GM12878 (cell line): ENCODE results near the gene PPP1R1A. TPM values are rescaled to one million over a fixed set of nuclear protein-coding genes. Genes with fewer than 3 reads are reported as not detected.

Source experiments
- ATAC-seq: fragments of 200-7000 bp; cut with Tn5 transposase; 3 replicates; pipeline ENCODE4 v1.9.1; 2020; ENCODE audit warnings: mild to moderate bottlenecking, moderate library complexity
- BruUV-seq: library from RNA; stranded (reverse); fragments of 400-500 nt; replicated peaks from 2 replicates; lab custom pipeline; 2021; lab: Mats Ljungman, UMichigan
- CTCF ChIA-PET: fragments of 300-600 bp; sonication (Branson Sonifier 250); formaldehyde crosslinking; extraction: SDS; loops from one replicate; lab custom pipeline; 2021; ENCODE audit warnings: inconsistent platforms; lab: Yijun Ruan, JAX
- POLR2A ChIA-PET: fragments of 350-600 bp; formaldehyde crosslinking; extraction: SDS; loops from one replicate; lab custom pipeline; 2021; ENCODE audit warnings: inconsistent platforms; lab: Charles Lee
- RAD21 ChIA-PET: fragments of 300-600 bp; sonication (Branson Sonifier 250); formaldehyde crosslinking; loops from one replicate; lab custom pipeline; 2023; ENCODE audit warnings: antibody characterized with exemption; ENCODE audit not compliant: unreplicated experiment; lab: Charles Lee
- SMC1A ChIA-PET: fragments of 300-600 bp; sonication (Branson Sonifier 250); formaldehyde crosslinking; loops from one replicate; lab custom pipeline; 2023; ENCODE audit not compliant: unreplicated experiment, uncharacterized antibody; lab: Charles Lee
- DNase-seq: peaks from one replicate; pipeline ENCODE4 v3.0.0-alpha.2; 2011; ENCODE audit warnings: low read depth, low spot score
- FAIRE-seq: peaks from 3 replicates; lab custom pipeline; 2011; peaks lifted over from hg19 to GRCh38; lab: Jason Lieb, UNC
- H2AFZ ChIP-seq: 2 replicates; pipeline ENCODE4 v1.6.0; 2011; ENCODE audit warnings: low read depth, low read length, control low read depth; ENCODE audit not compliant: control insufficient read depth
- H3K27ac ChIP-seq: 2 replicates; pipeline ENCODE4 v1.5.1; 2011; ENCODE audit warnings: control low read depth; ENCODE audit not compliant: control insufficient read depth, insufficient read depth
- H3K27me3 ChIP-seq, 2 experiments: replicated peaks in 1 of 2; 2 replicates each; pipeline versions ENCODE4 v1.6.0 to v1.6.1; 2011; ENCODE audit warnings: low read length in 1 of 2; ENCODE audit not compliant: control insufficient read depth in 2 of 2, insufficient read depth in 2 of 2
- H3K36me3 ChIP-seq, 2 experiments: 2 replicates each; pipeline ENCODE4 v1.5.1; 2011; ENCODE audit warnings: low read length in 1 of 2; ENCODE audit not compliant: control insufficient read depth in 2 of 2, insufficient read depth in 2 of 2
- H3K4me1 ChIP-seq: 2 replicates; pipeline ENCODE4 v1.6.1; 2011; ENCODE audit warnings: mild to moderate bottlenecking, low read length, moderate library complexity, mixed read lengths; ENCODE audit not compliant: control insufficient read depth, insufficient read depth
- H3K4me2 ChIP-seq: 2 replicates; pipeline ENCODE4 v1.6.0; 2011; ENCODE audit warnings: control low read depth; ENCODE audit not compliant: control insufficient read depth, insufficient read depth
- H3K4me3 ChIP-seq: fragments of 200-600 bp; sonication (generic); 2 replicates; pipeline ENCODE4 v1.5.1; 2016
- H3K79me2 ChIP-seq: 2 replicates; pipeline ENCODE4 v1.6.0; 2011; ENCODE audit warnings: low read length; ENCODE audit not compliant: control insufficient read depth, insufficient read depth
- H3K9ac ChIP-seq: 2 replicates; pipeline ENCODE4 v1.8.0; 2011; ENCODE audit warnings: low read length, control low read depth, mixed read lengths; ENCODE audit not compliant: control insufficient read depth, insufficient read depth
- H3K9me3 ChIP-seq: replicated peaks from 3 replicates; pipeline ENCODE4 v1.5.1; 2011; ENCODE audit warnings: mild to moderate bottlenecking, low read length; ENCODE audit not compliant: control insufficient read depth, insufficient read depth
- H4K20me1 ChIP-seq: 2 replicates; pipeline ENCODE4 v1.6.0; 2011; ENCODE audit not compliant: control insufficient read depth, insufficient read depth
- BACH1 ChIP-seq: fragments of 450-650 bp; IDR thresholded peaks from 2 replicates; pipeline ENCODE4 v1.6.1; 2017; ENCODE audit warnings: mild to moderate bottlenecking, borderline replicate concordance
- CHD2 ChIP-seq: IDR thresholded peaks from 2 replicates; pipeline ENCODE4 v1.6.1; 2011; ENCODE audit warnings: low read depth, low read length, improper control_type of control experiment, borderline replicate concordance
- KAT2A ChIP-seq: conservative IDR thresholded peaks from 2 replicates; pipeline ENCODE4 v1.6.1; 2011; ENCODE audit warnings: low read depth, low read length; ENCODE audit not compliant: control insufficient read depth
- MYC ChIP-seq: IDR thresholded peaks from 2 replicates; pipeline ENCODE4 v1.6.1; 2011; ENCODE audit warnings: mild to moderate bottlenecking, low read length, moderate library complexity, inconsistent platforms; ENCODE audit not compliant: insufficient read depth, insufficient replicate concordance, insufficient read length, severe bottlenecking
- NFYA ChIP-seq: IDR thresholded peaks from 2 replicates; pipeline ENCODE4 v1.6.1; 2011; ENCODE audit warnings: low read depth, mild to moderate bottlenecking, low read length, improper control_type of control experiment, borderline replicate concordance
- PAX5 ChIP-seq: IDR thresholded peaks from 2 replicates; pipeline ENCODE4 v1.6.1; 2011; ENCODE audit warnings: low read depth, low read length, borderline replicate concordance
- SRF ChIP-seq, 2 experiments: IDR thresholded peaks; 2 replicates each; pipeline ENCODE4 v1.6.1; 2011; ENCODE audit warnings: low read depth in 2 of 2, low read length in 2 of 2, mild to moderate bottlenecking in 1 of 2, moderate library complexity in 1 of 2
- TCF3 ChIP-seq: IDR thresholded peaks from 2 replicates; pipeline ENCODE4 v1.6.1; 2012; ENCODE audit warnings: low read depth, mild to moderate bottlenecking, low read length, borderline replicate concordance; ENCODE audit not compliant: insufficient read depth
- WGBS: methylation state at CpG from one replicate; pipeline ENCODE4 v1.1.6; 2016; ENCODE audit warnings: low lambda C conversion rate; ENCODE audit not compliant: insufficient replicate concordance, insufficient coverage; ENCODE audit errors: missing lambda C conversion rate; 5-methylcytosine and 5-hydroxymethylcytosine counted together
- in situ Hi-C: fragments of 300-500 bp; cut with MboI; formaldehyde crosslinking; loops from 9 replicates; pipeline ENCODE4 v1.14.3; 2018; ENCODE audit warnings: mixed read lengths
- intact Hi-C: fragments of 100-400 bp; cut with micrococcal nuclease; formaldehyde crosslinking; loops from one replicate; pipeline ENCODE4 v1.14.2; 2022; ENCODE audit not compliant: unreplicated experiment
- polyA plus RNA-seq, 11 experiments: library from polyadenylated mRNA; depleted of rRNA in 4 of 11; unstranded in 6 of 11; stranded (reverse) in 5 of 11; fragments of >200 nt; fragmentation: Nextera tagmentation in 4 of 11; fragmentation: Illumina TruSeq in 1 of 11; extraction: Ambion mirVana in 4 of 11; extraction: Trizol in 1 of 11; gene quantifications; 1 replicate in 1 of 11; 2 replicates in 10 of 11; pipeline versions ENCODE4 v1.2.1 to v1.2.3, GENCODE V29; 2011 to 2016; ENCODE audit warnings: inconsistent platforms in 2 of 11, missing spikeins in 2 of 11, low read depth in 1 of 11
- total RNA-seq, 4 experiments: library from RNA; depleted of rRNA in 3 of 4; stranded (reverse); fragments of >200 nt in 3 of 4; fragmentation: Illumina TruSeq in 1 of 4; extraction: Trizol in 1 of 4; gene quantifications; 2 replicates each; pipeline versions ENCODE4 v1.2.1 to v1.2.3, GENCODE V29; 2013 to 2021
- TF ChIP-seq, protein P1 (sequence below): fragments of 450-650 bp; IDR thresholded peaks from 2 replicates; pipeline ENCODE4 v1.6.1; 2017; ENCODE audit warnings: antibody characterized with exemption, mild to moderate bottlenecking, moderate library complexity
- TF ChIP-seq, protein P2 (sequence below): IDR thresholded peaks from 2 replicates; pipeline ENCODE4 v1.6.1; 2011; ENCODE audit warnings: borderline replicate concordance, low read depth, mild to moderate bottlenecking, moderate library complexity, mixed read lengths, low read length; ENCODE audit not compliant: insufficient read depth; ENCODE audit errors: extremely low read length
- TF ChIP-seq, protein P3 (sequence below): IDR thresholded peaks from 2 replicates; pipeline ENCODE4 v1.6.1; 2011; ENCODE audit warnings: low read depth, mild to moderate bottlenecking, low read length, moderate library complexity, borderline replicate concordance; ENCODE audit errors: extremely low read depth

Gene PPP1R1A
- total and polyA plus RNA-seq, 10 of the 15 experiments (the other 5 are each of a cell fraction or from before 2014, with no cell fraction given): 0.03 to 0.08 (median 0.07) TPM; not detected in 7

DNA sequence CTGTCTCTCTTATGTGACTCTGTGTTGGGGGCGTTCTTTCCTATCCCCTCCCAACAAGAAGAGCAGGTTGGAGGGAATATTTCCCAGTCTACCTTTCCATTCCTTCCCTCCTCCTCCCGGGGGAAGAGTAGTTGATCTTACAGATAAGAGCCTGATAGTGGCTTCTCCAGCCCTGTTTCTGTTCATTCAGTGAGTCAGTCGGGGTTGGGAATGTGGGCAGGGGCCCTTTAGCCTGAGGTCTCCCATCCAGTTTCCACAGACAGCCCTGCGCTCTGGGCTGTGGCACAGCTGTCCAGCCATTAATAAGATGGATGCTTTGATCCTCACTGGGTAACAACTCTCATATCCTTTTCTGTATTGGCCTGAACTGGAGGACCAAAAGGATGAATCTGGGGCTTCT, 18.1 kb upstream of the PPP1R1A start (continued):
- TF ChIP-seq, protein P1, sequence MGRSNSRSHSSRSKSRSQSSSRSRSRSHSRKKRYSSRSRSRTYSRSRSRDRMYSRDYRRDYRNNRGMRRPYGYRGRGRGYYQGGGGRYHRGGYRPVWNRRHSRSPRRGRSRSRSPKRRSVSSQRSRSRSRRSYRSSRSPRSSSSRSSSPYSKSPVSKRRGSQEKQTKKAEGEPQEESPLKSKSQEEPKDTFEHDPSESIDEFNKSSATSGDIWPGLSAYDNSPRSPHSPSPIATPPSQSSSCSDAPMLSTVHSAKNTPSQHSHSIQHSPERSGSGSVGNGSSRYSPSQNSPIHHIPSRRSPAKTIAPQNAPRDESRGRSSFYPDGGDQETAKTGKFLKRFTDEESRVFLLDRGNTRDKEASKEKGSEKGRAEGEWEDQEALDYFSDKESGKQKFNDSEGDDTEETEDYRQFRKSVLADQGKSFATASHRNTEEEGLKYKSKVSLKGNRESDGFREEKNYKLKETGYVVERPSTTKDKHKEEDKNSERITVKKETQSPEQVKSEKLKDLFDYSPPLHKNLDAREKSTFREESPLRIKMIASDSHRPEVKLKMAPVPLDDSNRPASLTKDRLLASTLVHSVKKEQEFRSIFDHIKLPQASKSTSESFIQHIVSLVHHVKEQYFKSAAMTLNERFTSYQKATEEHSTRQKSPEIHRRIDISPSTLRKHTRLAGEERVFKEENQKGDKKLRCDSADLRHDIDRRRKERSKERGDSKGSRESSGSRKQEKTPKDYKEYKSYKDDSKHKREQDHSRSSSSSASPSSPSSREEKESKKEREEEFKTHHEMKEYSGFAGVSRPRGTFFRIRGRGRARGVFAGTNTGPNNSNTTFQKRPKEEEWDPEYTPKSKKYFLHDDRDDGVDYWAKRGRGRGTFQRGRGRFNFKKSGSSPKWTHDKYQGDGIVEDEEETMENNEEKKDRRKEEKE: no peak
- TF ChIP-seq, all 136 proteins: peak for 0

DNA sequence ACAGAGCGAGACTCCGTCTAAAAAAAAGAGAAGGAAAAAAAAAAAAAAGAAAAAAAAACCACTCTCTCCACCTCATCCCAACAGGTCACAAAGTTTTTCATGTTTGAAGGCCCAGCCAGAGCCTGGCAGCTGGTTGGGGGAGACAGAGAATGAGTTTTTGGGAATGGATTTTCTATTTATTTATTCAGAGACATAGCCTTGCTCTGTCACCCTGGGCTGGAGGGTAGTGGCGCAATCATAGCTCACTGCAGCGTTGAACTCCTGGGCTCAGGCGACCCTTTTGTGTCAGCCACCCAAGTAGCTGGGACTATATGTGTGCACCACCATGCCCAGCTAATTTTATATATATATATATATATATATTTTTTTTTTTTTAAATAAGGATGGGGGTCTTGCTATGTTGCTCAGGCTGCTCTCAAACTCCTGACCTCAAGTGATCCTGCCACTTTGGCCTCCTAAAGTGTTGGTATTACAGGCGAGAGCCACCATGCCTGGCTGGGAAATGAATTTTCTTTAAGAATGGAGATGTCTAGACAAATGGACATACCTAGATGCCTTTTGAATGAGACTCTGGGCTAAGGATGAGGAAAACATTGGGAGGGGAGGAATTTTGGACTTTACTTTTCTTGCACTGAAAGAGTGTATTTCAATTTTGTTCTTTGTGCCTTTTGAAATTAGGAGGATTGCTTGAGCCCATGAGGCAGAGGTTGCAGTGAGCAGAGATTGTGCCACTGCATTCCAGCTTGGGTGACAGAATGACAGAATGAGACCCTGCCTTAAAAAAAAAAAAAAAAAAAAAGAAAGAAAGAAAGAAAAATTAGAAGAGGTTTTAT, 16.9 kb upstream of the PPP1R1A start:
- 47% methylated on average over 4 of the region's 6 CpGs for WGBS
- RAD21 ChIA-PET: no interaction called here
- BruUV-seq: no TSS peak
- CTCF ChIA-PET: interaction anchor here (1.3 to 6.3 kb wide), 5 partner anchors 9 to 53 kb away, joined by 3 to 45 read pairs (median 14); no protein-coding TSS in a partner anchor
- no peak overlapping the region for H3K9ac ChIP-seq
- H3K4me3 ChIP-seq: no peak overlapping the region
- H2AFZ ChIP-seq: no peak overlapping the region
- no peaks in the 10 kb centered on the region for H3K4me1 ChIP-seq
- POLR2A ChIA-PET: interaction anchor here (0.6 to 0.7 kb wide), 4 partner anchors 10 to 270 kb away, joined by 3 to 7 read pairs (median 4); no protein-coding TSS in a partner anchor
- no peak overlapping the region for H3K27ac ChIP-seq
- SMC1A ChIA-PET: no interaction called here
- H3K27me3 ChIP-seq: peaks cover 0 to 1% of the 10 kb centered on the region in 2 experiments; a peak in 2 of 4 replicates
- no peaks in the 10 kb centered on the region for H3K36me3 ChIP-seq
- intact Hi-C loops (no loop called here), in situ Hi-C loops (no loop called here)
- no peaks in the 10 kb centered on the region for H4K20me1 ChIP-seq
- H3K4me2 ChIP-seq: no peak overlapping the region
- no peak for ATAC-seq
- DNase-seq: no peak
- no peak for FAIRE-seq
- no peaks in the 10 kb centered on the region for H3K9me3 ChIP-seq
- TF ChIP-seq BACH1 (no peak), KAT2A (no peak), SRF (IDR thresholded peaks at IDR 0.05; ENCODE audit: low read depth in 2 of 2, low read length in 2 of 2) (no peak), CHD2 (no peak), TCF3 (no peak), MYC (no peak), NFYA (no peak), PAX5 (no peak)
- TF ChIP-seq, protein P2, sequence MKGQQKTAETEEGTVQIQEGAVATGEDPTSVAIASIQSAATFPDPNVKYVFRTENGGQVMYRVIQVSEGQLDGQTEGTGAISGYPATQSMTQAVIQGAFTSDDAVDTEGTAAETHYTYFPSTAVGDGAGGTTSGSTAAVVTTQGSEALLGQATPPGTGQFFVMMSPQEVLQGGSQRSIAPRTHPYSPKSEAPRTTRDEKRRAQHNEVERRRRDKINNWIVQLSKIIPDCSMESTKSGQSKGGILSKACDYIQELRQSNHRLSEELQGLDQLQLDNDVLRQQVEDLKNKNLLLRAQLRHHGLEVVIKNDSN: no peak
- TF ChIP-seq, protein P3, sequence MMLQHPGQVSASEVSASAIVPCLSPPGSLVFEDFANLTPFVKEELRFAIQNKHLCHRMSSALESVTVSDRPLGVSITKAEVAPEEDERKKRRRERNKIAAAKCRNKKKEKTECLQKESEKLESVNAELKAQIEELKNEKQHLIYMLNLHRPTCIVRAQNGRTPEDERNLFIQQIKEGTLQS: no peak
- TF ChIP-seq, all 136 proteins: peak for 0
- H3K79me2 ChIP-seq: no peaks in the 10 kb centered on the region
